ENCODE data around the gene KRTAP10-3.

KRTAP10-3 gene

GRCh38 chr21:44548381-44548780, 10.2 kb downstream of the KRTAP10-3 start (continued):
- TF ChIP-seq ZEB2 (tag by site-specific recombination; IDR thresholded peaks at IDR 0.05) (no peak), ZSCAN4 (tag by site-specific recombination; IDR thresholded peaks at IDR 0.05) (no peak), ZNF776 (tag by site-specific recombination; IDR thresholded peaks at IDR 0.05; ENCODE audit: borderline replicate concordance) (no peak)

GRCh38 chr21:44547656-44548331, 10.8 kb downstream of the KRTAP10-3 start:
- H3K36me3 ChIP-seq (ENCODE audit: control insufficient read depth in 2 of 2, insufficient read depth in 1 of 2, low read length in 2 of 2) = no peaks in the 10 kb centered on the region
- no peaks in the 10 kb centered on the region for H3K9me3 ChIP-seq (ENCODE audit: control insufficient read depth, insufficient read depth, low read depth, low read length)
- no peak overlapping the region for H3K27ac ChIP-seq (ENCODE audit: extremely low read depth, low read depth, low read length)
- H3K4me1 ChIP-seq (ENCODE audit: control insufficient read depth, insufficient read depth, low read length) = no peaks in the 10 kb centered on the region
- TF ChIP-seq ZNF354C (tag by site-specific recombination; IDR thresholded peaks at IDR 0.05; ENCODE audit: borderline replicate concordance, low read depth) = no peak
- no peak for TF ChIP-seq ZNF121 (tag by site-specific recombination; IDR thresholded peaks at IDR 0.05)
- TF ChIP-seq EGR2 (tag by site-specific recombination; IDR thresholded peaks at IDR 0.05; ENCODE audit: low read depth) = no peak
- no peak for TF ChIP-seq KLF9 (tag by site-specific recombination; IDR thresholded peaks at IDR 0.05; ENCODE audit: low read depth)
- no peak for TF ChIP-seq ZNF114 (tag by site-specific recombination; IDR thresholded peaks at IDR 0.05)
- TF ChIP-seq, protein P1, sequence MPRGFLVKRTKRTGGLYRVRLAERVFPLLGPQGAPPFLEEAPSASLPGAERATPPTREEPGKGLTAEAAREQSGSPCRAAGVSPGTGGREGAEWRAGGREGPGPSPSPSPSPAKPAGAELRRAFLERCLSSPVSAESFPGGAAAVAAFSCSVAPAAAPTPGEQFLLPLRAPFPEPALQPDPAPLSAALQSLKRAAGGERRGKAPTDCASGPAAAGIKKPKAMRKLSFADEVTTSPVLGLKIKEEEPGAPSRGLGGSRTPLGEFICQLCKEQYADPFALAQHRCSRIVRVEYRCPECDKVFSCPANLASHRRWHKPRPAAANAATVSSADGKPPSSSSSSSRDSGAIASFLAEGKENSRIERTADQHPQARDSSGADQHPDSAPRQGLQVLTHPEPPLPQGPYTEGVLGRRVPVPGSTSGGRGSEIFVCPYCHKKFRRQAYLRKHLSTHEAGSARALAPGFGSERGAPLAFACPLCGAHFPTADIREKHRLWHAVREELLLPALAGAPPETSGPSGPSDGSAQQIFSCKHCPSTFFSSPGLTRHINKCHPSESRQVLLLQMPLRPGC (tag by site-specific recombination; IDR thresholded peaks at IDR 0.05) = no peak
- no peak for TF ChIP-seq ZFHX2 (tag by site-specific recombination; conservative IDR thresholded peaks at IDR 0.05)
- TF ChIP-seq, protein P2, sequence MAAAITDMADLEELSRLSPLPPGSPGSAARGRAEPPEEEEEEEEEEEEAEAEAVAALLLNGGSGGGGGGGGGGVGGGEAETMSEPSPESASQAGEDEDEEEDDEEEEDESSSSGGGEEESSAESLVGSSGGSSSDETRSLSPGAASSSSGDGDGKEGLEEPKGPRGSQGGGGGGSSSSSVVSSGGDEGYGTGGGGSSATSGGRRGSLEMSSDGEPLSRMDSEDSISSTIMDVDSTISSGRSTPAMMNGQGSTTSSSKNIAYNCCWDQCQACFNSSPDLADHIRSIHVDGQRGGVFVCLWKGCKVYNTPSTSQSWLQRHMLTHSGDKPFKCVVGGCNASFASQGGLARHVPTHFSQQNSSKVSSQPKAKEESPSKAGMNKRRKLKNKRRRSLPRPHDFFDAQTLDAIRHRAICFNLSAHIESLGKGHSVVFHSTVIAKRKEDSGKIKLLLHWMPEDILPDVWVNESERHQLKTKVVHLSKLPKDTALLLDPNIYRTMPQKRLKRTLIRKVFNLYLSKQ (tag by site-specific recombination; IDR thresholded peaks at IDR 0.05; ENCODE audit: borderline replicate concordance) = no peak
- CTCF ChIA-PET = interaction anchor here (1.0 kb wide), 1 partner anchor 246 kb away, joined by 3 read pairs; no protein-coding TSS in a partner anchor
- H3K4me3 ChIP-seq (ENCODE audit: low read depth, low read length) = no peak overlapping the region
- POLR2A ChIA-PET = no interaction called here

DNA sequence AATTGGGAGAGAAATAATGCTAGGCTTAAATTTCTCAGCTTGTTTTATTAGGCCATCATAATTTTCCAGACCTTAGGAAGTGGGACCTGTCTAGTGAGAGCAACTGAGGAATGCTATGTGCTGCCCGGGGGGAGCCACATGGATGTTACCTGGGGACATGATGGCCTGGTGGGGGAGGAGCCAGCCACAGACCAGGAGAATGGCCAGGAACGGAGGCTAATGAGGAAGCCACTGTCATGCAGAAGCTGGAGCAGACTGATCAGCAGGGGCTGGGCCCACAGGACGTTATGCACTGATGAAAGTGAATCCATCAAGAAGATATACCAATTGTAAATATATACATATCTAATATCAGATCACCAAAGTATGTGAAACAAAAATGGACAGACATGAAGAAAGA, 14.0 kb downstream of the KRTAP10-3 start:
- Histone ChIP-seq H3K27ac (ENCODE audit: extremely low read depth, low read depth, low read length) (no peak overlapping the region), H3K9me3 (ENCODE audit: control insufficient read depth, insufficient read depth, low read depth, low read length) (no peaks in the 10 kb centered on the region), H3K36me3 (ENCODE audit: control insufficient read depth in 2 of 2, insufficient read depth in 1 of 2, low read length in 2 of 2) (no peaks in the 10 kb centered on the region), H3K4me3 (ENCODE audit: low read depth, low read length) (no peak overlapping the region), H3K4me1 (ENCODE audit: control insufficient read depth, insufficient read depth, low read length) (no peaks in the 10 kb centered on the region)
- POLR2A ChIA-PET = no interaction called here
- CTCF ChIA-PET = interaction anchor here (1.1 to 1.3 kb wide), 2 partner anchors 34 to 595 kb away, joined by 4 to 6 read pairs; no protein-coding TSS in a partner anchor
- TF ChIP-seq ZNF501 (tag by site-specific recombination; IDR thresholded peaks at IDR 0.05) (no peak), ZNF174 (tag by site-specific recombination; IDR thresholded peaks at IDR 0.05) (no peak)

GRCh38 chr21:44542716-44543115, 15.9 kb downstream of the KRTAP10-3 start:
- Histone ChIP-seq H3K9me3 (ENCODE audit: control insufficient read depth, insufficient read depth, low read depth, low read length) (no peaks in the 10 kb centered on the region), H3K4me3 (ENCODE audit: low read depth, low read length) (no peak overlapping the region), H3K27ac (ENCODE audit: extremely low read depth, low read depth, low read length) (no peak overlapping the region), H3K4me1 (ENCODE audit: control insufficient read depth, insufficient read depth, low read length) (no peaks in the 10 kb centered on the region), H3K36me3 (ENCODE audit: control insufficient read depth in 2 of 2, insufficient read depth in 1 of 2, low read length in 2 of 2) (no peaks in the 10 kb centered on the region)
- peak; percentile 22; the same call in 1 of the 2 replicates for TF ChIP-seq KLF8 (tag by site-specific recombination; IDR thresholded peaks at IDR 0.05)
- TF ChIP-seq, protein P3, sequence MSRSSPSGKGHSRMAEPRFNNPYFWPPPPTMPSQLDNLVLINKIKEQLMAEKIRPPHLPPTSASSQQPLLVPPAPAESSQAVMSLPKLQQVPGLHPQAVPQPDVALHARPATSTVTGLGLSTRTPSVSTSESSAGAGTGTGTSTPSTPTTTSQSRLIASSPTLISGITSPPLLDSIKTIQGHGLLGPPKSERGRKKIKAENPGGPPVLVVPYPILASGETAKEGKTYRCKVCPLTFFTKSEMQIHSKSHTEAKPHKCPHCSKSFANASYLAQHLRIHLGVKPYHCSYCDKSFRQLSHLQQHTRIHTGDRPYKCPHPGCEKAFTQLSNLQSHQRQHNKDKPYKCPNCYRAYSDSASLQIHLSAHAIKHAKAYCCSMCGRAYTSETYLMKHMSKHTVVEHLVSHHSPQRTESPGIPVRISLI (tag by site-specific recombination; IDR thresholded peaks at IDR 0.05) = peak; percentile 87
- 0 out of 2 replicates have a peak, but pooled peaks have one; percentile 13 for TF ChIP-seq SCRT2 (tag by site-specific recombination; IDR thresholded peaks at IDR 0.05)
- 0 out of 2 replicates have a peak, but pooled peaks have one; percentile 39 for TF ChIP-seq ZNF184 (tag by site-specific recombination; IDR thresholded peaks at IDR 0.05)
- TF ChIP-seq TRIM28 (IDR thresholded peaks at IDR 0.05; ENCODE audit: borderline replicate concordance, low read length) = peak; percentile 91; the same call in 1 of the 2 replicates
- TF ChIP-seq YY1 (tag by site-specific recombination; IDR thresholded peaks at IDR 0.05) = no peak
- peak; percentile 88 for TF ChIP-seq SETDB1 (IDR thresholded peaks at IDR 0.05; ENCODE audit: insufficient read length, low read length)
- TF ChIP-seq ZBTB8A (tag by site-specific recombination; IDR thresholded peaks at IDR 0.05) = no peak
- CTCF ChIA-PET = no interaction called here
- POLR2A ChIA-PET = interaction anchor here (0.7 kb wide), 1 partner anchor 265 kb away, joined by 4 read pairs; no protein-coding TSS in a partner anchor
